ENCODE results near the gene TNKS1BP1.

DNA sequence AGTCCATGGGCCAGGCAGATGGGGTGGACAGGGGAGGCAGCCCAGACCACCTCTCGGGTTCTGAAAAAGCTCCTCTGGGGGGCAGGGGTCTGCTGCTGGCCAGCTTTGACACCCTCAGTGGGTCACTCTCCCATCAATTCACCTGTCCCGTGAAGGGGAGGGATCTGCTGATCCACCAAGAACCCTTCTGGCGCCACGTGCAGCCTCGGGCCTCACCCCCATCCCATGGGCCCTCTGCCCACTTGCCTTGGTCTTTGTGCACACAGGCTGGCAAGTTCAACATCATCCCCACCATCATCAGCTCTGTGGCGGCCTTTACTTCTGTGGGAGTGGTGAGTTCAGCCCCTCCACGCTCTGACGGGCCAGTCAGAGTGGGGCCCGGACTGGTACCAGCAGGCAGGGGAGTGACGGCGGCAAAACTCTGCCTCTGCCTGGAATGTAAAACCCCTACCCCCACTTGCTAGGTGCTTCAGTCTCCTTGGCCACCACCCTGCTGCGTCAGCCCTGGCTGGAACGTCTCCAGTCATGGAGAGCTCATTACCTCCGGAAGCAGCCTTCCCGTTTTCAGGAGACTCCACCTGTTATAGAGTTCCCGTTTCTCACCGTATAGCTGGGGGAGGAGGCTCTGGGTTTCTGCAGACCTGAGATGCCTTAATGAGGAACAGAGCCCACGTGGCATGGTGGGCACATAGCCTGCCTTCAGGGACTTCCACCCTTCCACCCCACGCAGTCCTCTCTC lies 43.5 kb upstream of the TNKS1BP1 start:
- no peak for TF ChIP-seq YY1 (IDR thresholded peaks at IDR 0.05; ENCODE audit: insufficient read depth, insufficient read length)
- no peak for TF ChIP-seq ZNF274 (IDR thresholded peaks at IDR 0.05; ENCODE audit: low read depth, low read length)

Data from NT2/D1 (cell line).